BJ (cell line): ENCODE measurements around the gene PERP. TPM values are rescaled to one million over a fixed set of nuclear protein-coding genes. Genes with fewer than 3 reads are reported as not detected.

Experiments
- CTCF ChIA-PET: fragments of 350-600 bp; formaldehyde crosslinking; extraction: SDS; loops from one replicate; lab custom pipeline; 2021; ENCODE audit warnings: antibody characterized with exemption, inconsistent platforms; lab: Yijun Ruan, JAX
- POLR2A ChIA-PET: fragments of 300-600 bp; sonication (Branson Sonifier 250); formaldehyde crosslinking; extraction: SDS; loops from one replicate; lab custom pipeline; 2021; ENCODE audit warnings: antibody characterized with exemption; lab: Charles Lee
- DNase-seq: peaks from one replicate; pipeline ENCODE4 v3.0.0-alpha.2; 2011; ENCODE audit warnings: low read depth
- H3K27me3 ChIP-seq: 2 replicates; pipeline ENCODE4 v1.6.0; 2011; ENCODE audit warnings: low read length; ENCODE audit not compliant: control insufficient read depth, insufficient read depth
- H3K36me3 ChIP-seq: 2 replicates; pipeline ENCODE4 v1.5.1; 2011; ENCODE audit warnings: low read length; ENCODE audit not compliant: control insufficient read depth, insufficient read depth
- H3K4me3 ChIP-seq: 2 replicates; pipeline ENCODE4 v1.5.1; 2011; ENCODE audit warnings: low read depth, mild to moderate bottlenecking, control low read depth, low read length
- polyA plus RNA-seq: library from polyadenylated mRNA; depleted of rRNA; stranded (reverse); fragments of >200 nt; gene quantifications from 2 replicates; pipeline ENCODE4 v1.2.3, GENCODE V29; 2011
- TF ChIP-seq, protein P1 (sequence below): IDR thresholded peaks from 2 replicates; pipeline ENCODE4 v1.5.1; 2011; ENCODE audit warnings: low read depth, mild to moderate bottlenecking, control low read depth, inconsistent platforms, low read length, moderate library complexity; ENCODE audit not compliant: insufficient read depth

The PERP gene
- polyA plus RNA-seq, 1 experiment, result 47.5 TPM

DNA sequence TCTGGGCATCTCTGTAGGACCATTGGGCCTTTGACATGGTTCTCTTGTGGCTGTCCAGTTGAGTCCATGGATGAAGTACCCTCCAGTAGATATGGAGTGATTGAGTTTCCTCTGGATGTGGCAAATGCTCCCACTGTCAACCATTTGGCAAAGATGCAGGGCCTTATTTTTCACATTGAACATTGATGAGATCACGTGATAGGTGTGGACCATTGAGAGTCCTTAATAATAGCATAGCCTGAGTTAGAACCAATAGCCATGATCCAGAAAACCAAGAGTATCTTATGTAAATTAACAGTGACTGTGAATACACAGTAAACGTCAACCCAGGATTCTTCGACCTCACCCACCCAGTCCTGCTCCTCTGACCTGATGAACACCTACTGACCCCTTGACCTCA, 3.0 kb upstream of the PERP start:
- DNase-seq, result no peak
- CTCF ChIA-PET, result interaction anchor here (0.6 to 3.1 kb wide), 6 partner anchors 97 to 711 kb away, joined by 3 to 83 read pairs (median 4); no protein-coding TSS in a partner anchor
- Histone ChIP-seq H3K27me3 (peaks cover 4% of the 10 kb centered on the region), H3K4me3 (no peak overlapping the region), H3K36me3 (no peaks in the 10 kb centered on the region)
- TF ChIP-seq, protein P1, sequence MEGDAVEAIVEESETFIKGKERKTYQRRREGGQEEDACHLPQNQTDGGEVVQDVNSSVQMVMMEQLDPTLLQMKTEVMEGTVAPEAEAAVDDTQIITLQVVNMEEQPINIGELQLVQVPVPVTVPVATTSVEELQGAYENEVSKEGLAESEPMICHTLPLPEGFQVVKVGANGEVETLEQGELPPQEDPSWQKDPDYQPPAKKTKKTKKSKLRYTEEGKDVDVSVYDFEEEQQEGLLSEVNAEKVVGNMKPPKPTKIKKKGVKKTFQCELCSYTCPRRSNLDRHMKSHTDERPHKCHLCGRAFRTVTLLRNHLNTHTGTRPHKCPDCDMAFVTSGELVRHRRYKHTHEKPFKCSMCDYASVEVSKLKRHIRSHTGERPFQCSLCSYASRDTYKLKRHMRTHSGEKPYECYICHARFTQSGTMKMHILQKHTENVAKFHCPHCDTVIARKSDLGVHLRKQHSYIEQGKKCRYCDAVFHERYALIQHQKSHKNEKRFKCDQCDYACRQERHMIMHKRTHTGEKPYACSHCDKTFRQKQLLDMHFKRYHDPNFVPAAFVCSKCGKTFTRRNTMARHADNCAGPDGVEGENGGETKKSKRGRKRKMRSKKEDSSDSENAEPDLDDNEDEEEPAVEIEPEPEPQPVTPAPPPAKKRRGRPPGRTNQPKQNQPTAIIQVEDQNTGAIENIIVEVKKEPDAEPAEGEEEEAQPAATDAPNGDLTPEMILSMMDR, result no peak
- POLR2A ChIA-PET, result no interaction called here

DNA sequence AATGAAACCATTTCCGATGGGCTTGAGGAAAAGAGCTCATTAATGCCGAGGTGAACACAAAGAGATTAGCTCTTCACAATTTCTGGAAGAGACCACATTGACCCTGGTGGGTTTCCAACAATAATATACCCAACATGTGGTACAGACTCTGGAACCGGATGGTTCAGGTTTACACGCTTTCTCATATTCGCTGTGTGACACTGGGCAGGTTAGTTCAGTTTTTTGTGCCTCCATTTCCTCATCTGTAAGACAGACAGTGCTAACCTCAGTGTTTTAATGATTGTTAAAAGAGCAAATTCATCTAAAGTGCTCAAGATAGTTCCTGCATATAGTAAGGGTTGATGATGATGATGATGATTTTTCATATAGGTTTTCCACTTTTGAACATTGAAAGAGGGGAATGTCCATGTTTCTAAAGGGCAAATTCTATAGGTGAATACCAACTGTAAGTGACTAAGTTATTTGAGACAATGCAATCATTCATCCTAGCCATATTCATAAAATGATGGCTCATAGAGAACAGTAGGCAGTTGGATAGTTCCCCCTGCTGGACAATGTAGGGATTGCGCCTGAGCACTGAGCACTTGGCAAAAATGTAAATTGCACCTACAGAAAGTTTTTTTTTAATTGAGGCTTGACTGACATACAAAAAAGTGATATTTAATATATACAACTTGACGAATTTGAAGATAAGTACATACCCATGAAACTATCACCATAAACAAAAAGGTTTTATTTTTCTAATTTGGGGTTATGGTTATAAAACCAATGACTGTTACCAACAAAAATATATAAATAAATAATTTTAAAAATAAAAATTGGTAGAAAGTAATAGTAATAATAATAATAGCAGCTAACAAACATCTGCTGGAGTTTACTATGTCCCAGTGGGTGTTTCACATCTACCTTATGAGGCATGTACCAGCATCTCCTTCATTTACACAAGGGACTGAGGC, 2.1 kb upstream of the PERP start:
- Histone ChIP-seq H3K4me3 (no peak overlapping the region), H3K36me3 (no peaks in the 10 kb centered on the region), H3K27me3 (peaks cover 4% of the 10 kb centered on the region)
- no peak for DNase-seq
- ChIA-PET CTCF (interaction anchor here (0.6 to 3.1 kb wide), 10 partner anchors 92 to 712 kb away, joined by 3 to 83 read pairs (median 4); no protein-coding TSS in a partner anchor), POLR2A (no interaction called here)
- TF ChIP-seq, protein P1, result peak; percentile 91

DNA sequence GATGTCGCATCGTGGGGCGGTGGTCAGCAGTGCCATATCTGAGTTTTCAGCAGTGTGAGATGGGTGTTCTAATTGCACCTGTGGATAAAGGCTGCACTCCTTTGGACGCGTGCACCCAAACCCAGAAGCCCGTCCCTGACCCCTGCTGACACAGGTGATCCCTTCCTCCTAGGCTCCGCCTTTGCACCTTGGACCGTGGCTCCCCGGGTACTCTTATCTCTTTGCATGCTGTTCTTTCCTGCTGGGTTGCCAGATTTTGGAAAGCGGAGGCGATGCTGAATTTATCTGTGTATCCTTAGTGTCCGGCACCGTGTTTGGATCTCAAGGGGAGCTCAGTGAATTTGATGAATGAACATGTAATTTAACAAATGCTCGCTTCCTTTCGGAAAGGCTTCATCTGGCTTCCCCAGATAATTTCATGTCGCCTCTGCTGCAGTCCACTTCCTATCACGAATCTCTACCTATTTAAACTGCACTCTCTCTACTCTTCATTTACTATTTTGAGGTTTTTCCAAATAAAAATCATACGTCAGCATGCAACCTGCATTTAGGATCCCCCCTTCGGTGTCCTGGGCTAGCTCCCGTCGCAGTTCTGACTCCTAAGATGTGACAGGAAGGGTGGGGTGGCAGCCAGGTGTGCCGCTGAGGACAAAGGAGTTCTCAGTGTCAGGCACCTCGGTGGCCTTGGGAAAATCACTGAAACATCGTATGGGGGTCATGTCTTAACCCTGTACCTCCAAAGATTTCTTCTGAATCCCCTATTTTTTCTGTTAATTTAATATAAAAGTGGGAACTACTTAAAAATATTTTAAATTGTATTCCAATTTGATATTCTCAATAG, 753 bp upstream of the PERP start:
- TF ChIP-seq, protein P1, result no peak
- CTCF ChIA-PET, result interaction anchor here (0.6 to 3.1 kb wide), 5 partner anchors 91 to 313 kb away, joined by 3 to 83 read pairs (median 5); no protein-coding TSS in a partner anchor
- peaks cover 4% of the 10 kb centered on the region for H3K27me3 ChIP-seq
- no peak for DNase-seq
- H3K4me3 ChIP-seq, result peak overlapping the region; percentile 84
- POLR2A ChIA-PET, result no interaction called here
- no peaks in the 10 kb centered on the region for H3K36me3 ChIP-seq

DNA sequence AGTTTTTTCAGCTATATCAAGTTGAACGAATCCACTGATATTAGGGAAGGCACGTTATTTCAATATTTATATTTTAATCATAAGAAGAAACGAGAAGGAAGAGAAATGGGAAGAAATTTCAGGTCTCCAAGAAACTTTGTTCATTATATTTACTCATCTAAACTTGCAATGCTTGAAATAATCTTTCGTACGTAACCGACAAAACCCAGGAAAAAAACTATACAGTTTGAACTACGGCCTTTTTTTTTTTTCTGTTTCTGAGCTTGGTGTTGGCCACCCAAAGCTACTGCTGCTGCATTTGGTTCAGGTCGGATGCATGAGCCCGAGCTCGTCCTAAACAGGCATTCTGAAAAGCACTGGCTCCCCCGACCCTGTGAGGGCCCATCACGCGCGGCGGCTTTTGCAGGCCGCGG, 548 bp downstream of the PERP start:
- no peaks in the 10 kb centered on the region for H3K36me3 ChIP-seq
- ChIA-PET POLR2A (no interaction called here), CTCF (interaction anchor here (1.0 to 3.4 kb wide), 5 partner anchors 10 to 298 kb away, joined by 3 to 48 read pairs (median 7); partner anchors contain the start of gene HEBP2)
- peak overlapping the region; percentile 84 for H3K4me3 ChIP-seq
- TF ChIP-seq, protein P1, result no peak
- no peak for DNase-seq
- H3K27me3 ChIP-seq, result peaks cover 4% of the 10 kb centered on the region
